Measurements from ENCODE around the gene WNT11. TPM values are rescaled to one million over a fixed set of nuclear protein-coding genes. Genes with fewer than 3 reads are reported as not detected.

WNT11 gene
- total RNA-seq, 1 donor from 2014 or later: 3.4 TPM

Other genes with a start within 250 kb of the WNT11 start
- 11.0 TPM for gene THAP12, start 174.6 kb upstream of the WNT11 start, total RNA-seq
- gene GVQW3, start 174.8 kb upstream of the WNT11 start, total RNA-seq: 0.60 TPM
- 5.6 TPM for gene EMSY, start 238.5 kb upstream of the WNT11 start, total RNA-seq

Measured in left lobe of liver (tissue), 1 donor.